ENCODE results near the gene KRTCAP2.
"Not testable (repeated sequence)": the region's sequence is repeated elsewhere in the genome, so short reads cannot be mapped to it uniquely, and the experiment has no call there.

Gene KRTCAP2

GRCh38 chr1:155168456-155169210, 4.5 kb downstream of the KRTCAP2 start:
- DNase-seq (ENCODE audit: low read depth in 2 of 2): no peak

GRCh38 chr1:155168105-155168445, 5.0 kb downstream of the KRTCAP2 start:
- not testable (repeated sequence) for DNase-seq (ENCODE audit: low read depth in 2 of 2)

- peak; percentile 70 to 84 for DNase-seq (ENCODE audit: low read depth in 2 of 2)
These were observed 5.7 kb downstream of the KRTCAP2 start for GRCh38 chr1:155167166-155168104.

- DNase-seq (ENCODE audit: low read depth in 2 of 2): no peak
These were observed 6.5 kb downstream of the KRTCAP2 start for GRCh38 chr1:155166471-155167165.

GRCh38 chr1:155166051-155166470, 7.0 kb downstream of the KRTCAP2 start:
- no peak for DNase-seq (ENCODE audit: low read depth in 2 of 2)

- DNase-seq (ENCODE audit: low read depth in 2 of 2): not testable (repeated sequence)
These were observed 8.5 kb downstream of the KRTCAP2 start for GRCh38 chr1:155164625-155165024.

GRCh38 chr1:155163785-155164184, 9.3 kb downstream of the KRTCAP2 start:
- not testable (repeated sequence) for DNase-seq (ENCODE audit: low read depth in 2 of 2)

- DNase-seq (ENCODE audit: low read depth in 2 of 2): not testable (repeated sequence)
These were observed 10.5 kb downstream of the KRTCAP2 start for GRCh38 chr1:155162631-155163030.

GRCh38 chr1:155160128-155160527, 13.0 kb downstream of the KRTCAP2 start:
- no peak for DNase-seq (ENCODE audit: low read depth in 2 of 2)

- DNase-seq (ENCODE audit: low read depth in 2 of 2): no peak
These were observed 14.1 kb downstream of the KRTCAP2 start for GRCh38 chr1:155158991-155159390.

- DNase-seq (ENCODE audit: low read depth in 2 of 2): not testable (repeated sequence)
These were observed 17.0 kb downstream of the KRTCAP2 start for GRCh38 chr1:155155996-155156643.

- DNase-seq (ENCODE audit: low read depth in 2 of 2): no peak
These were observed 27.6 kb downstream of the KRTCAP2 start for GRCh38 chr1:155145491-155145890.

GRCh38 chr1:155141749-155142148, 31.4 kb downstream of the KRTCAP2 start:
- no peak for DNase-seq (ENCODE audit: low read depth in 2 of 2)

GRCh38 chr1:155140630-155140953, 32.5 kb downstream of the KRTCAP2 start:
- DNase-seq (ENCODE audit: low read depth in 2 of 2): no peak

GRCh38 chr1:155139895-155140629, 33.0 kb downstream of the KRTCAP2 start, which contains the start of gene DPM3:
TSS of gene DPM3 (minus strand) at chr1:155140531. CDS start at chr1:155140240, 291 bp downstream.
- DNase-seq (ENCODE audit: low read depth in 2 of 2): peak; percentile 77 to 91

- DNase-seq (ENCODE audit: low read depth in 2 of 2): no peak
These were observed 35.8 kb downstream of the KRTCAP2 start for GRCh38 chr1:155137154-155137949.

- no peak for DNase-seq (ENCODE audit: low read depth in 2 of 2)
These were observed 36.4 kb downstream of the KRTCAP2 start for GRCh38 chr1:155136748-155137147.

- peak; percentile 90 to 93 for DNase-seq (ENCODE audit: low read depth in 2 of 2)
These were observed 37.6 kb downstream of the KRTCAP2 start, which contains the start of gene SLC50A1 for GRCh38 chr1:155135415-155136028. TSS of gene SLC50A1 (plus strand) at chr1:155135852. CDS start at chr1:155135912, 60 bp downstream.

- DNase-seq (ENCODE audit: low read depth in 2 of 2): peak; percentile 58 to 84
These were observed 38.2 kb downstream of the KRTCAP2 start for GRCh38 chr1:155134880-155135414.
